NCI-H2107 (cell line): ENCODE results near the gene CPSF6.
"Not testable (repeated sequence)": the region's sequence is repeated elsewhere in the genome, so short reads cannot be mapped to it uniquely, and the experiment has no call there.

Source experiments
- DNase-seq: peaks from one replicate; lab custom pipeline; 2025; lab: John Stamatoyannopoulos, UW

CPSF6 gene, protein sequence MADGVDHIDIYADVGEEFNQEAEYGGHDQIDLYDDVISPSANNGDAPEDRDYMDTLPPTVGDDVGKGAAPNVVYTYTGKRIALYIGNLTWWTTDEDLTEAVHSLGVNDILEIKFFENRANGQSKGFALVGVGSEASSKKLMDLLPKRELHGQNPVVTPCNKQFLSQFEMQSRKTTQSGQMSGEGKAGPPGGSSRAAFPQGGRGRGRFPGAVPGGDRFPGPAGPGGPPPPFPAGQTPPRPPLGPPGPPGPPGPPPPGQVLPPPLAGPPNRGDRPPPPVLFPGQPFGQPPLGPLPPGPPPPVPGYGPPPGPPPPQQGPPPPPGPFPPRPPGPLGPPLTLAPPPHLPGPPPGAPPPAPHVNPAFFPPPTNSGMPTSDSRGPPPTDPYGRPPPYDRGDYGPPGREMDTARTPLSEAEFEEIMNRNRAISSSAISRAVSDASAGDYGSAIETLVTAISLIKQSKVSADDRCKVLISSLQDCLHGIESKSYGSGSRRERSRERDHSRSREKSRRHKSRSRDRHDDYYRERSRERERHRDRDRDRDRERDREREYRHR

DNA sequence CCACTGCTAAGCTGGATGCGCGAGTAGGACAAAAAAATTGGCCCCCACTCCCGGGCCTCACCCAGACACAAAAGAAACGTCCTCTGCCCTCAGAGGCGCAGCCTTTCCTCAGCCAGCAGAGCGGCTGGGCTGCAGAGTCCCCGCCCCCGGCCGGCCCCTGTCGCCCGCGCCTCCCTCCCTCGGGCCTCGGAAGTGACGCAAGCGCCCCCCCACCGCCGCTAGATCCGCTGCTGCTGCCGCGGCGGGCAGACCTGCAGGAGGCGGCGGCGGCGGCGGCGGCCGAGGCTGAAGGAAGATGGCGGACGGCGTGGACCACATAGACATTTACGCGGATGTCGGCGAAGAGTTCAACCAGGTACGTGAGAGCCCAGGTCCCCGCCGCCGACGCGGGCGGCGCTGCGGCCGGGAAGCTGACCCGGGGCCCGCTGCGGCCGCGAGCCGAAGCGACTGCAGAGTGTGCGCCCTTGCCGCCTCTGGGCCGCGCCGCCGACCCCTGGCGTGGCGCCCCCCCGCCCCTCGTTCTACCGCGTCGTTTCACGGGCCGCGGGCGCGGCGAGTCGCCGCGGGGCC is at the start of gene CPSF6:
CPSF6 (plus strand) TSS at position 218 of the 570 bp plus-strand sequence; CDS start at position 296, 78 bp downstream.
- peak; percentile 94 for DNase-seq

DNA sequence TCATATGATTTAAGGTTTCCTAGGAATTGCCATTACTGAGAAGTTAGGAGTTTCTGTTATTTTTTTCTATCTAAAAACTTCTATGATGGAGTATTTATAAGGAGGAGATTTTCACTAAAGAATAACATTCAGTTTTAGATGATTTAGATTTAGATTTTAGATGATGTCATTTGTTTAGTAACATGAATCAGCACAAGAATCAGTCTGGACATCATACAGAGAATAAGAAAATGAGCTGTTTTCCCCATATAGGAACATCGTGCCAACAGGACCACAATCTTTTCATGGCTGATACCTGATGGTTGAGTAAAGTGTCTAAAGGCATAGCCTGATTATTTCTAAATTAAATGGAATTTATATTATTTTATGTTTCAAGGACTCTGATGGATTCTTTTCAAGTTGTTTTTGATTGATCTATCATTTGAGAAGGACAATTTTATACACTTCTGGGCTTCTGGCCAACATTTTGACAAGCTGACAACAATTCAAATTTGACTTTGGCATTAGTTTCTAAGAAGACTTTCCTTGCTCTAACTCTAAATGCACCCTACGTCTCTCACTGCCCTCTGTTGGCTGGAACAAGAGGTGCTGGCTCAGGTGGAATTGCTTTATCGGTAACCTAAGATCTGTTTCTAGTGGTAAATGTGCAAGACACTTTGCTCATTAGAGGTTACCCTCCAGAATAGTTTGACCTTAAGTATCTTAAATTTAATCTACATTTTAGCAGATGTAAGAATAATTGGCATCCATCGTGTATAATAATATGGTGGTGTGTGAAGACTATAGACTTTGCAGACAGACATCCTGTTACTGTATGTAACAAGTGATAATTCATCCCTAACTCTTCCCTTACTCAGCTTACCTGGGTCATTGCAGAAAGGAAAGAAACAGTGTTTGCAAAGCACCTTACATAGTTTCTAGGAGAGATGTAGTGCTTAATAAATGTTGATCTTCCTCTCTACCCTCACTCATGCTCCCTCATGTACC is 42.8 kb upstream of the CPSF6 start:
- no peak for DNase-seq

DNA sequence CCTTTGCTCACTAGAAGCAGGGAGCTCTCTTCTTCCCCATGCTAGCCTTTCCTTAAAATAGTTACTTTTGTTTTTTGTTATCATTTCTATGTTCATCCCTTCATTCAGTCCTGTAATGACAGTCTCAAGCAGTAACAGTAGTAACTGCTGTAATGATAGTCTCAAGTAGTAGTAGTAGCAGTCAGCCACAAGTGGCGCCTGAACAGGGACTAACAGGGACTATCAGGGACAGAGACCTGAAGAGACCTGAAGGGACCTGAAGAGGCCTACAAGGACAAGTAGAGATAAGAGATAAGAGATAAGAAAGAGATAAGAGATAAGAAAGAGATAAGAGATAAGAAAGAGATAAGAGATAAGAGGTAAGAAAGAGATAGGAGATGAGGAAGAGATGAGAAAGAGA is 39.4 kb upstream of the CPSF6 start:
- not testable (repeated sequence) for DNase-seq

DNA sequence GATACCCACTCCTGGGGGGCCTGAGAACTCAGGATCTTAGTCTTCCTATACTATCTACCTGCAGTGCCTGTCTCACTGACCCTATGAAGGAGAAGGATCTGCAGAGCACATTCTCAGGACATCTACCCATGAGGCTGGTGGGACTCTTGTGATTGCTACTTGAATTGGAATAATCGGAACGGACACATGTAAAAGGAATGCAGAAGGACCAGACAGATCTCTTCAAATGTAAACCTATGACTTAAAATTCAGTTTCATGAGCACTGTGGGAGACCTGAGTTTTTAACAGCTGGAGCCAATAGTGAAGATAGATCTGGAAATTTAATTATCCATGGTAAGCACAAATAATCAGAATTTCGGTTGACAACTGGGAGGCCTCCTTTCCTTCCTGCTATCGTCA is 35.2 kb upstream of the CPSF6 start:
- DNase-seq = no peak

DNA sequence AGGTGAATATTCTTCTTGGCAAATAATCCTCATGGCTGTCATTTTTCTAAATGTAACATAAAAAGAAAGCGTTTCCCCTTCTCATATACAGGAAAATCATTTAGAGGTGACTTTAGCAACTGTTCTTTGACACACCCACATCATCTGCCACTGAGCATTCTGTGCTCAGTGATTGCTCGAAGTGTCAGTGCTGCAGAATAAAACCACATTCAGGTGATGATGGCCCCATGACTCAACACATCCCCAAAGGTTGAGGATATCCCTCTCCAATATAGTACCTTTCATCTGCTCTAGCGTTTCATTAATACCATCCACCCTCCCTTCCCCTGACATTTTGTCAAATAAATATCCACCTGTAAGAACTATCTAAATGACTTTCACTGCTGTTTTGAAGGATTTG is 28.7 kb upstream of the CPSF6 start:
- DNase-seq = no peak

DNA sequence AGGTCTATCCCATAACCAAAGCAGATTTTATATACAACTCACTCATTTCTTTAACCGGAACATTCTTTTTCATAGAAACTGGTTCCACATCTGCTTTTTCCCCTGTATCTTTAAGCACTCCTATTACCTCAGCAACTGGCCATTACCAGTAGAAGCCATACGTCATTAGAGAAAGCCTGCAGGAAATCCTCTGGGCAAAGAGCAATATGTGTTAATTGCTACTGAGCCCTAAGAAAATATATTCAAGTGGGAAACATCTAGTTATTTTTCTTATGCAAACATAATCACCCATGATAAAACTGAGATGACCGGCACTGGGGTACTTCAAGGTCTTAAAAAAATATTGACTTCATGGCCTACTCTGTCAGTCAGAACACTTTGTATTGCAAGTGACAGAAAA is 28.2 kb upstream of the CPSF6 start:
- DNase-seq = no peak

DNA sequence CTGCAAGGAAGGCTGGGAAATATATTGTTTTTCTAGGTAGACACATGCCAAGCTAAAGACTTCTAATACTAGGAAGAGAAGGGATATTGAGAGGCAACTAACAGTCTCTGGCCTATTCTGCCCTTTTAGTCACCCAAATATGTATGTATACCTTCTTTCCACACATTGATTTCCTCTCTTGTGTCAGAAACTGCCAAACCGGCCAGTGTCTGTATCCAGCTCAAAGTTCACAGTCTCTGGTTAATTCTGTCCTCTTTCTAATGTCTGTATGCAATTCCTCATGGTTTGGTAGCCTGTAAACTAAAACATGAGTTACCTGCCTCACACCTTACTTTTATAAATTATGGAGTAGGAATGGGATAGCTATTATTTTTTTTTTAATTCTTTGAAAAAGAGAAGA is 25.2 kb upstream of the CPSF6 start:
- DNase-seq = no peak

DNA sequence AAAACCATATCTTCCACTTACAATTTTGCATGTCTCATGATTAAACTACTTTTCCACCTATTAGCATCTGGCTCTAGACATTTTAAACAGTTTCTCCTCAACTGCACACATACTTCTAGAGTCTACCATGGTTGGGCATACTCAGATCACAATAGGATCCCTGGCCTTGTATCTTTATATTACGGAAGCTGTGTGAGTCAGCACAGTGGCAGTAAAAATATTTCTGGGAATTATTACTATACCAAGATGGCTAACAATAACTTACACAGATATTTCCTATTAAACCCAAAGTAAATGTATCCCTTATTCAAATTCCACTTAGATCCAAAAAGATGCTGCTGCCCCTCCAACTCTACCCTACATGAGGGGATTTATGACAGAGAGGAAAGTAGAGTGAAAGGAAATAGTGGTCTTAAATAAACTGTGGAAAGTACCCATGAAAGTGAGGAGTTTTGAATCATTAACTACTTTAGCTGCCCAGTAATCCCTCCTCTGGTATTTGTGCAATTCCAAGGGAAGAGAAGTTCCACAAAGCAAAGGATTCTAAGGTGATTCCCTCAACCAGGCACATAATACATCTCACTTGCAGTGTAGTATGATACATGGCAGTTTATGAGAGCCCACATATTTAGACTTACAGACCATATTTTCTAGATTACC is 14.0 kb upstream of the CPSF6 start:
- DNase-seq = no peak

DNA sequence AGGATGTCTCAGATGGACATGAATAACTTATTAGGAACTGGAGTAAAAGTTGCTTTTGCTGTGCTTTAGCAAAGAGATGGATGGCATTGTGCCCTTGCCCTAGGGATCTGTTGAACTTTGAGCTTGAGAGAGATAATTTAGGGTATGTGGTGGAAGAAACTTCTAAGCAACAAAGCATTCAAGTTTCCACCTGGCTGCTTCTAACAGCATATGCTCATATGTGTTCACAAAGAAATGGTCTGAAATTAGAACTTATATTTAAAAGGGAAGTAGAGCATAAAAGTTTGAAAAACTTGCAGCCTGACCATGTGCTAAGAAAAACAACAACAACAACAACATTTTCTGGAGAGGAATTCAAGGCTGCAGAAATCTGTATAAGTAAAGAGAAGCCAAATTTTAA is 7.9 kb upstream of the CPSF6 start:
- no peak for DNase-seq

DNA sequence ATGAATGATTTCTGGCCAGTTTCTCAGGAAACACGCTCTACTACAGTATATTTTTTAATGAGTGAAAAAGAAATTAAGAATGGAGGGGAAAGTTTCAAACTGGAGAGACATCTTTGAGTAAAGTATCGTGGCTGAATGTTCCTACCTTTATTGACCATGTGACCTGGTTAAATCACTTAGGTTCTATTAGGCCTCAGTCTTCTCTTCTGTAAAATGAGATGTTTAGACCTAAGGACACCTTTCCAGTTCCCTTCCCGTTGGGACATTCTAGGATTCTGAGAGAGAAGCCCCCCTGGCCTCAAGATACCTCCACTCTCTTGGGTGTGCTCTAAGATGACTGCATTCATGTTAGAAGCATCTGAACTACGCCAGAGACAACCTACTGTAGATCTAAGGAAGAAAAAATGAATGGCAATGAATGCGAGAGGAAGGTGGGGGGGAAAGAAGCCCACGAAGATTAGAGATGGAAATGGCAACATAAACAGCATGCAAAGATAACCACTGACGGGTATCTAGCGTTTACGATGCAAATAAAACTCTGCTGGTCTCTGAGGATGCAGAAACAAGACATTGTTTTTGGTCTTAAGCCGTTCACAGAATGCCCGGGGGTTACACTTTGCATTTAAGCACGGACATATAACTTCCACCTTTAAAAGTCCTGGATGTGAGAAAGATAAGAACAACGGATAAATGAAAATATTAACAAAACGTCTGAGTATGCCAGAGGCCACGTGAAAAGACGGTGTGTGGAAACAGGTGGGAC is 599 bp upstream of the CPSF6 start:
- DNase-seq = no peak

DNA sequence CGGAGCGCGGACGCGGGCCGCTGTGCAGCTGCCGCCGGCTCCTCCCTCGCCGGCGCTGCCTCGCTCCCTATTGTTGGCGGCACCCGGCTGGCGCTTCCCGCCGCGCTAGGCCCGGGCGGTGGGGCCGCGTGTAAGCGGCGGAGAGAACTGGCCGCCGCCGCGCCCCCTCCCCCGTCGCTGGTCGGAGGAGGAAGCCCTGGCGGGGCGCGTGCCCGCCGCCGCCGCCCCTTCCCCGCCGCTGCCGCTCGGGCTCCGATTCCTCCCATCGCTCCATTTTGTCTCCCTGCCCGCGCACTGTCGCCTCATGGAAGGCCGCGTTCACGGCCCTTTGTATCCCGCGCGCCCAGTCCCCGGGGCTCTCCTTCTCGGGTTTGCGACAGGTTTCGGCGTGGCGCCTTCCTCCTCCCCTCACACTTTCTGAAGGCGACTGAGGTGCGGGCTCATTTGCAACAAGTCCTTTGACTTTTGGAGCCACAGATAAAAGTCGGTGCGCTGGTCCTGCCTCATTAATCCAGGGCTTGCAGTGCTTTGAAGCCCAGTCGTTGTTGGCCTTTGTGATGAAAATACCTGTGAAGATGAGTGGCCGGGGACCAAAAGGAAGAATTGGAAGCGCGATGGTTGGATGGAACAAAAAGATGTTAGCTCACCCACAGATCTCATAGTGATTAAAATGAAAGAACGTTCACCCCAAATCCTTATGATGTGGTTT is 707 bp downstream of the CPSF6 start:
- DNase-seq = peak; percentile 37

DNA sequence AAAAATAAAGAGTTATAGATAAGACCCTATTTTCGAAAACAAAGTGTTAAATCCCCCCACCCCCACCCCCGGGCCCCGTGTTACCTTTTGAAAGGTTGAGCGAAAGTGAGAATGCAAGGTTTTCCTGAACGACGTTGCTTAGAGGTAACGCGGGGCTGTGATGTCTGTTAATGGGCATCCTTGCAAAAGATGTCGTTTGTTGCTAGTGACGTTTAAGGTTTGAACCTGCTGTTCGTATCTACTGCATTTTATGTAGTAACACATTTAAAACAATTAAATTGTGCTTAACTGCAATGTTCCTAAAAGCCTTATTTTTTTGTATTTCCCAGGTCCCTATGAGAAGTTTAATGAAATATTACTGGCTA is 1.2 kb downstream of the CPSF6 start:
- no peak for DNase-seq

DNA sequence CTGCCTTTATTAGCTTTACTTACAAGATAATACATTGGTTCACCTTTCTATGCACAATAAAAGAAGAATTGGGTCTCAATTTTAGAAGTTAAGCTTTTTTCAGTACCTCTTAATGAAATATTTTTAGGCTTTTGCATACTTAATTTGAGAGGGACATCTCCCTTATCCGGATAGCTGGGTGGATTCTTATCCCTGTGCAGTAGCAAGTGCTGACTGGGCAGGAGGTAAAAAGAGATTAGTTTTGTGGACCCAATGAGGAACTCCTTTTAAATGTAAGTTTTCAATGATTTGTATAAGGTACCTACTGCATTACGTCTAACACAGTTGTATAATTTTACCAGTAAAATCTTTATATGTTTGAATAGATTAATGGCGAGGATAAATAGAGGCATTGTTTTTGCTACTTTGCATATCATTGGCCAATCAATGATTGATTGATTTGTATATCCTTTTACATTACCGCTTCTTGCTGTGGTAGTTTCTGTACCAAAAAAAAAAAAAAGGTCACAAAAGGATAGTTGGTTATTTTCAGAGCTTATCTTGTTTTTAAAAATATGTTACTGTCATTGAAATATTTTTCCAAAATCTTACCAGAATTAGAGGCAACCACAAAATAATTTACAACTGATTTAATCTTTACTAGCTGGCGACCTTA is 2.2 kb downstream of the CPSF6 start:
- DNase-seq = no peak

DNA sequence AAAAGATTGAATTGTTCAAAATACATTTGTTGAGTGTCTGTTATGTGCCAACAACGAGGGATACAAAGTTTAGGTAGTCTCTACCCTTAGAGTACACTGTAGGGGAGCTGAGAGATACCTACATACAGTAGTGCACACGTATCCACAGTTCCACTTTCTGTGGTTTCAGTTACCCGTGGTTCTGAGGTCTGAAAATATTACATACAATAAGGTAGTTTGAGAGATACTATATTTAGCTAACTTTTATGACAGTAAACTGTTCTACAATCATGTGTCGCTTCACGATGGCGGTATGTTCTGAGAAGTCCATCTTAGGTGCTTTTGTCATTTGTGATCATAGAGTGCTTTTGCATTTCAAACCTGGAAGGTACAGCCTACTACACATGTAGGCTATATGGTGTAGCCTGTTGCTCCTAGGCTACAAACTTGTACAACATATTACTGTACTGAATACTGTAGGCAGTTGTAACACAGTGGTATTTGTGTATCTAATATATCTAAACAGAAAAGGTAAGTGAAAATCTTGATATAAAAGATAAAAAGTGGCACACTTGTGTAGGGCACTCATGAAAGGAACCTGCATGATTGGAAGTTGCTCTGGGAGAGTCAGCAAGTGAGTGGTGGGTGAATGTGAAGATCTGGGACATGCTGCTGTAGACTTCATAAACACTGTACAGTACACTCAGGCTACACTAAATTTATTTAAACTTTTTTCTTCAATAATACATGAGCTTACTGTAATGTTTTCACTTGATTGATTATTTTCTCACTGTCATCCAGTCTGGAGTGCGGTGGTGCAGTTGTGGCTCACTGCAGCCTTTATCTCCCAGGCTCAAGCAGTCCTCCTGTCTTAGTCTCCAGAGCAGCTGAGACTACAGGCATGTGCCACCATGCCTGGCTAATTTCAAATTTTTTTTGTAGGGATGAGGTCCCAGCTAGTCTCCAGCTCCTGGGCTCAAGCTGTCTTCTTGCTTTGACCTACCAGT is 4.0 kb downstream of the CPSF6 start:
- DNase-seq = no peak

DNA sequence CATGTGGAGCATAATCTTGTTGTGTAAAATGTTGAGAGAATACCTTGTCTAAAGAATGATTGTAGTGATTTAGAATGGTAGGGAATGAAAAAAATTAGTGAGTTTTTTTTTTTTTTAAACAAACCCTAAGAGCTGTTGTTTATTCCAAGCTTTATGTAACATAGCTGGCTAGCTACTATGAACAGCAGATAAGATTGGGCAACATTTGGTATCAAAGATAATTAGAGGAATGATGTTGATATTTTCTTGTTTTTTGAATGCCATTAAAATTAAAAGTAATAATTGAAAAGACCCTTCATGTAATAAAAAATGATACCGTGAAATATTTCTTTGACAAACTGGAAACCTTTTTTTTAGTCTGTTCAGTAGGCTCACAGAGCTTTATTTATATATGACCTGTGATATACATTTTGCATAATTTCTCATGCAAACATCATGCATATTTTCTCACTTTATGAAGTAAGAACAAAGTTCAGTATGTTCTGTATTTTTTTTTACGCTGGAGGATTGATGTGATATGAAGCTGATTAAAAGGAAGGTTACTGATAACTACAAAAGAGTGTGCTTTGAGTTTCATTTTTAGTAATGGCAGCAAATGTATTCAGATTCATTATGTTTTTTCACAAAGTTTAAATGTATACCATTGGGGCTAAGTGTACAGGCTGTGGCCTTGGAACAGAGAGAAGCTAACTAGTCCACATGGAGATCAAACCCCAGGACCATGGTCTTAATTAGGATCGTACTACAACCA is 8.1 kb downstream of the CPSF6 start:
- no peak for DNase-seq

DNA sequence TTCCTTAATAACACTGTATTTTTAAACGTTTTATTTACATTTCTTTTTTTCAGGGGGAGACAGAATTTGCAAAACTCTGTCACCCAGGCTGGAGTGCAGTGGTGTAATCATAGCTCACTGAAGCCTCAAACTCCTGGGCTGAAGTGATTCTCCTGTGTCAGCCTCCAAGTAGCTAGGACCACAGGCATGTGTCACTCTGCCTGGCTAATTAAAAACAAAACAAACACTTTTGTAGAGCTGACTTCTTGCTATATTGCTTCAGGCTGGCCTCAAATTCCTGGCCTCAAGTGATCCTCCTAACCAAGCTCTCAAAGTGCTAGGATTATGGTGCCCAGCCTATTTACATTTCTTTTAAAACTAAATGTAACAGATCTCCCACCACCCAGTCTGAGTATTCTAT is 12.7 kb downstream of the CPSF6 start:
- no peak for DNase-seq

DNA sequence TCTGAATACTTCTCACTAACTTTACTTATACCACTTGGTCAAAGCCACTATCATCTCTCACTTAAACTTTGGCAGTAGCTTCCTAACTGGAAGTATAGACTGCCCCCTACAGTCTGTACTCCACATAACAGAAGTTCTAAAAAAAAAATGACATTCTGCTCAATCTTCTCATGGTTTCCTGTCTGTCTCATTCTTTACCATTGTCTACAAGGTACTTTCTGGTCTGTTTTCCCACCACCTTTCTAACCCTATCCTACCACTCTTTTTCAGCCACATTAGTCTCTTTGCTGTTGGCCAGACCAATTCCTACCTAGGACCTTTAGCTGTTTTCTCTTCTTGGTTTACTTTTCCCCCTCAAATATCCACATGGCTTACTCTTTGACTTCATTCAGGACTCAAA is 14.7 kb downstream of the CPSF6 start:
- no peak for DNase-seq

DNA sequence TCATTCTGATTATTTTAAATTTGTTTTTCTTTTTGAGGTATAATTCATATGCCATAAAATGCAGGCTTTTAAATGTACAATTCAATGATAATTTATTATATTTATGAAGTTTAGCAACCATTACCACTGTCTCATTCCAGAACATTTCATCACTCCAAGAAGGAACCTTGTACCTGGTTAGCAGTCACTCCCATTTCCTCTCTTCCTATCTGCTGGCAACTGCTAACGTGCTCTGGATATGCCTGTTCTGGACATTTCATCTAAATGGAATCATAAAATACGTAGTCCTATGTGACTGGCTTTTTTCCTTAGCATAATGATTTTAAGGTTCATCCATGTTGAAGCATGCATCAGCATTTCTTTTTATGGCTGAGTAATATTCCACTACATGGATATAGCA is 15.5 kb downstream of the CPSF6 start:
- DNase-seq = no peak
